A673 (cell line): ENCODE measurements around the gene TMEM89. TPM values are rescaled to one million over a fixed set of nuclear protein-coding genes. Genes with fewer than 3 reads are reported as not detected.

Source experiments
- BruUV-seq: library from RNA; stranded (reverse); fragments of 400-500 nt; replicated peaks from 2 replicates; lab custom pipeline; 2021; lab: Mats Ljungman, UMichigan
- CTCF ChIA-PET: fragments of 300-600 bp; sonication (Branson Sonifier 250); formaldehyde crosslinking; loops from one replicate; lab custom pipeline; 2022; ENCODE audit warnings: antibody characterized with exemption; lab: Charles Lee
- POLR2A ChIA-PET: fragments of 300-600 bp; sonication (Branson Sonifier 250); formaldehyde crosslinking; loops from one replicate; lab custom pipeline; 2022; ENCODE audit warnings: antibody characterized with exemption; ENCODE audit not compliant: low non-redundant PET; lab: Charles Lee
- DNase-seq: peaks from one replicate; pipeline ENCODE4 v3.0.0-alpha.2; 2015; ENCODE audit warnings: low spot score
- H3K27ac ChIP-seq: fragments of 200-600 bp; sonication (generic); 2 replicates; pipeline ENCODE4 v1.5.1; 2016; ENCODE audit warnings: mixed run types, low read depth, mild to moderate bottlenecking, mixed read lengths, antibody characterized with exemption, low read length; ENCODE audit not compliant: poor library complexity, severe bottlenecking
- H3K27me3 ChIP-seq: fragments of 200-600 bp; sonication (generic); replicated peaks from 2 replicates; pipeline ENCODE4 v1.6.1; 2017; ENCODE audit warnings: mixed run types, low read depth, mild to moderate bottlenecking, mixed read lengths, antibody characterized with exemption, low read length; ENCODE audit not compliant: insufficient read depth, poor library complexity
- H3K36me3 ChIP-seq: fragments of 200-600 bp; sonication (generic); 2 replicates; pipeline ENCODE4 v1.6.1; 2016; ENCODE audit warnings: mixed run types, mild to moderate bottlenecking, mixed read lengths, antibody characterized with exemption, low read length; ENCODE audit not compliant: insufficient read depth, poor library complexity, severe bottlenecking
- H3K4me1 ChIP-seq: fragments of 200-600 bp; sonication (generic); 2 replicates; pipeline ENCODE4 v1.6.1; 2017; ENCODE audit warnings: mixed run types, mild to moderate bottlenecking, mixed read lengths, antibody characterized with exemption, low read length; ENCODE audit not compliant: insufficient read depth, poor library complexity, severe bottlenecking
- H3K4me3 ChIP-seq: fragments of 200-600 bp; sonication (generic); 2 replicates; pipeline ENCODE4 v1.5.1; 2016; ENCODE audit warnings: low read depth, mixed run types, mild to moderate bottlenecking, mixed read lengths, low read length; ENCODE audit not compliant: poor library complexity, severe bottlenecking
- H3K9me3 ChIP-seq: fragments of 200-600 bp; sonication (generic); 2 replicates; pipeline ENCODE4 v1.6.1; 2016; ENCODE audit warnings: mixed run types, low read depth, mild to moderate bottlenecking, mixed read lengths, antibody characterized with exemption, low read length; ENCODE audit not compliant: poor library complexity, severe bottlenecking
- EZH2 ChIP-seq: fragments of 200-600 bp; sonication (generic); IDR thresholded peaks from 2 replicates; pipeline ENCODE4 v1.6.1; 2017; ENCODE audit warnings: borderline replicate concordance, low read depth, mild to moderate bottlenecking, mixed read lengths, antibody characterized with exemption, low read length; ENCODE audit not compliant: poor library complexity, severe bottlenecking
- intact Hi-C: fragments of 100-400 bp; cut with micrococcal nuclease; formaldehyde crosslinking; loops from one replicate; pipeline ENCODE4 v1.10.0; 2022; ENCODE audit not compliant: unreplicated experiment
- total RNA-seq: library from RNA; stranded (reverse); gene quantifications from 2 replicates; pipeline ENCODE4 v1.2.3, GENCODE V29; 2021
- TF ChIP-seq, protein P1 (sequence below): fragments of 300-800, 200-600 bp; sonication (generic); conservative IDR thresholded peaks from 2 replicates; pipeline ENCODE4 v1.5.1; 2017; ENCODE audit warnings: low read depth, mild to moderate bottlenecking, antibody characterized with exemption, low read length, moderate library complexity, mixed read lengths

The TMEM89 gene
- total RNA-seq, 1 experiment from 2014 or later: not detected

DNA sequence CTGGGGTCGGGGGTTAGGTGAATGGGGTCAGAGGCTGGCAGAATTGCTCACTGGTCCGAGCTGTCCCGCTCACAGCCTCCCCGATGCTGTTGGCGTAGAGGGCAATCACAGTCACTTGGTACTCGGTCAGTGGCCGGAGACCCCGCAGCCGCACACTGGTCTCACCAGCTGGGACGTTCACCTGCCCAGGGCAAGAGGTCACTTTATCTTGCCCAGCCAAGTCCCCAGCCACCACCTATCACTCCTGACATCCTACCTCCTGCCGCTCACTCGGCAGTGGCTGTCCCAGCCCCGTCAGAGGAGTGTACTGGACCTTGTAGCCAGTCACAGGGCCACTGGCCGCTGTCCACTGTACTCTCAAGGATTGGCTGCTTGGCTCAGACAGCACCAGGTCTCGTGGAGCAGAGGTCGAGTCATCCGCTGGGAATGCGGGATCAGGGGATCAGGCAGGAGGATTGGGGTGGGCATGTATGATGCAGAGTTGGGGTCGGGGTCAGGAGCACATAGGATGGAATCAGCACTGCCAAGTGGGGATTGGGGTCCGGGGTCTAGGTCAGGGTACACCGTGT is 29.0 kb downstream of the TMEM89 start:
- H3K4me3 ChIP-seq: no peak overlapping the region
- TF ChIP-seq EZH2: no peak
- TF ChIP-seq, protein P1, sequence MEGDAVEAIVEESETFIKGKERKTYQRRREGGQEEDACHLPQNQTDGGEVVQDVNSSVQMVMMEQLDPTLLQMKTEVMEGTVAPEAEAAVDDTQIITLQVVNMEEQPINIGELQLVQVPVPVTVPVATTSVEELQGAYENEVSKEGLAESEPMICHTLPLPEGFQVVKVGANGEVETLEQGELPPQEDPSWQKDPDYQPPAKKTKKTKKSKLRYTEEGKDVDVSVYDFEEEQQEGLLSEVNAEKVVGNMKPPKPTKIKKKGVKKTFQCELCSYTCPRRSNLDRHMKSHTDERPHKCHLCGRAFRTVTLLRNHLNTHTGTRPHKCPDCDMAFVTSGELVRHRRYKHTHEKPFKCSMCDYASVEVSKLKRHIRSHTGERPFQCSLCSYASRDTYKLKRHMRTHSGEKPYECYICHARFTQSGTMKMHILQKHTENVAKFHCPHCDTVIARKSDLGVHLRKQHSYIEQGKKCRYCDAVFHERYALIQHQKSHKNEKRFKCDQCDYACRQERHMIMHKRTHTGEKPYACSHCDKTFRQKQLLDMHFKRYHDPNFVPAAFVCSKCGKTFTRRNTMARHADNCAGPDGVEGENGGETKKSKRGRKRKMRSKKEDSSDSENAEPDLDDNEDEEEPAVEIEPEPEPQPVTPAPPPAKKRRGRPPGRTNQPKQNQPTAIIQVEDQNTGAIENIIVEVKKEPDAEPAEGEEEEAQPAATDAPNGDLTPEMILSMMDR: no peak
- intact Hi-C loops: no loop called here
- ChIA-PET CTCF (no interaction called here), POLR2A (no interaction called here)
- H3K27ac ChIP-seq: no peak overlapping the region
- DNase-seq: no peak
- peaks cover 12% of the 10 kb centered on the region for H3K4me1 ChIP-seq
- H3K36me3 ChIP-seq: no peaks in the 10 kb centered on the region
- no peaks in the 10 kb centered on the region for H3K27me3 ChIP-seq
- no peaks in the 10 kb centered on the region for H3K9me3 ChIP-seq
- BruUV-seq: no TSS peak

DNA sequence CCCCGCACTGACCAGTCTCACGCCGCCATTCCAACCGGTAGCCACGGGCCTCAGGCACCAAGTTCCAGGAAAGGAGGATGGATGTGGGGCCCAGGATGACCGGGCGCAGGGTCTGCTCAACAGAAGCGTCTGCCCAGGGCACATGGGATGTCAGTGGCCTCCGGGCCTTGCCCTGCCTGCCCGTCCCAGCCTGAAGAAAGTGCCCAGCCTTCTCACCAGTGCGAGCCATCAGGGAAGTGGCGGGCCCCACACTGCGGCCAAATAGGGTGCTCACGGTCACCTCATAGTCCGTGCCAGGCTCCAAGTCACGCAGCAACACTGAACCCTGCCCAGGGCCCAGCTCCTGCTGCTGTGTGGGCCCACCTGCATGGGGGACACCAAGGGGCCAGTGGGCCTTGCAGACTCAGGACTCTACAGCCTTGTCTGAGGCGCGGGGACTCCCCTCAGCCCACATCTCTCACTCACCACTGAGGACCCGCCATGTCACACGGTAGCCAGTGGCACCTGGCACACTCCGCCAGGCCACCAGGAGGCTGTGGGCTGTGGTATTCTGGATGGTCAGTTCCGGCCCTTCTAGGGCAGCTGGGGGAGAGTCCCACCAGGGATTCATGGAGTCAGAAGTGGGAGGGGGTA is 29.6 kb downstream of the TMEM89 start:
- ChIA-PET CTCF (no interaction called here), POLR2A (no interaction called here)
- BruUV-seq: no TSS peak
- Histone ChIP-seq H3K27me3 (no peaks in the 10 kb centered on the region), H3K4me3 (no peak overlapping the region), H3K36me3 (no peaks in the 10 kb centered on the region), H3K9me3 (no peaks in the 10 kb centered on the region), H3K27ac (no peak overlapping the region), H3K4me1 (peaks cover 12% of the 10 kb centered on the region)
- intact Hi-C loops: no loop called here
- DNase-seq: no peak
- TF ChIP-seq EZH2: no peak
- TF ChIP-seq, protein P1: no peak

DNA sequence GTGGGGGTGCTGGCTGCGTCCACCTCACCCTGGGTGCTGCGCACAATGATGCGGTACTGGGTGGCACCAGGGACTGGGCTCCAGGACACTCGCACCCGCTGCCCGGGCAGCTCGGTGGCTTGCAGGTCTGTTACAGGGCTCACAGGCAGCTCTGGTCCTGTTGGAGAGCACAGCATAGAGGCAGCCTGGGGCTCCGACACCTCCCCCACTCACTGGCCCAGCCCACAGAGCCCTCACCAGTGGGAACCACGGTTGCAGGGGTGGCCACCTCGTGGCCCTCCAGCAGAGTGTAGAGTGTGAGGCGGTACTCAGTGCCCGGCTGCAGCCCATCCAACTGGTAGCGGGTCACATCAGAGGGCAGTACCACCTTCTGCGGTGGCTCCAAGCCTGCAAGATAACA is 30.1 kb downstream of the TMEM89 start:
- intact Hi-C loops: no loop called here
- no peak for TF ChIP-seq EZH2
- TF ChIP-seq, protein P1: no peak
- no peak overlapping the region for H3K27ac ChIP-seq
- peaks cover 12% of the 10 kb centered on the region for H3K4me1 ChIP-seq
- no peaks in the 10 kb centered on the region for H3K27me3 ChIP-seq
- H3K9me3 ChIP-seq: no peaks in the 10 kb centered on the region
- no peaks in the 10 kb centered on the region for H3K36me3 ChIP-seq
- BruUV-seq: no TSS peak
- H3K4me3 ChIP-seq: no peak overlapping the region
- ChIA-PET POLR2A (no interaction called here), CTCF (no interaction called here)
- no peak for DNase-seq
